T follicular helper cell (primary cell): ENCODE measurements around the gene ZYX.

Experiments used
- DNase-seq: peaks from one replicate; pipeline ENCODE4 v3.0.0-alpha.2; 2020; ENCODE audit warnings: low read depth

The ZYX gene

DNA sequence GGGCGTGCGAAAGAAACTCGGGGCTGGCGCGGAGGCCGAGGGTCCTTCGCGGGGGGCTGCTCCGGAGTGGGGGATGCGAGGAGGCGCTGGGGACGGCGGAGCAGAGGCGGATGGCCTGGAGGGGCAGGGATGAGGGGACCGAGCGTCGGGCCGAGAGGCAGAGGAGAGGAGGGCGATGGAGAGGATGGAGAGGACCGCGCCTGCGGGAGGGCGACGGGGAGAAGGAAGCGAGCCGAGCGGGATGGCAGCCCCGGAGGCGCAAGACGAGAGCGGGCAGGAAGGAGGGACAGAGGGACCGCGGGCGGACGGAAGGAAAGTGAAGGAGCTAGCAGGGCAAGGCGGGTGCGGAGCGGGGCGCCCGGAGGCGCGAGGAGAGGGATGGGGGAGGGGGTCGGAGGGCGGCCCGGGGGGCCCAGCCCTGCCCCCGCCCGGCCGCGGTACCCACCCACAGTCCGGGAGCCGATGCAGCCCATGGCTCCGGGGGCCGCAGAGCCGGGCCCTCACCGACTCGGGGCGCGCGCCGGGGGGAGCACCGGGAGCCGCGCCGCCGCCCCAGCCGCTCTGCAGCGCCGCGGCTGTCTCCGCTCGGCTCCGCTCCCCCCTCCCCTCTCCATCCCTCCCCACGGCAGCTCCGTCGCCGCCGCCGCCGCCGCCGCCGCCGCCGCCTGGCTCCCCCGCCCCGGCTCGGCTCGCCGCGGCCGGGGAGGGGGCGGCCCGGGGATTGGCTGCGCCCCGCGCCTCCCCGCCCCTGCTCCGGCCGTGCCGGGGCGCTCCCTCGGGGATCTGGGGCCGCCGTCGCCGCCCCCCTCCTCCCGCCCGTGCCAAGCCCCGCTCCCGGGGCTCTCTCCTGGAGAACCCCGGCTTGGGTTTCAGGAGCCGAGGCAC is 18.8 kb upstream of the ZYX start, which contains the start of gene FAM131B:
TSS of gene FAM131B (minus strand) at position 583 of the 885 bp plus-strand sequence. CDS start at position 473, 110 bp downstream.
- peak; percentile 30 for DNase-seq

DNA sequence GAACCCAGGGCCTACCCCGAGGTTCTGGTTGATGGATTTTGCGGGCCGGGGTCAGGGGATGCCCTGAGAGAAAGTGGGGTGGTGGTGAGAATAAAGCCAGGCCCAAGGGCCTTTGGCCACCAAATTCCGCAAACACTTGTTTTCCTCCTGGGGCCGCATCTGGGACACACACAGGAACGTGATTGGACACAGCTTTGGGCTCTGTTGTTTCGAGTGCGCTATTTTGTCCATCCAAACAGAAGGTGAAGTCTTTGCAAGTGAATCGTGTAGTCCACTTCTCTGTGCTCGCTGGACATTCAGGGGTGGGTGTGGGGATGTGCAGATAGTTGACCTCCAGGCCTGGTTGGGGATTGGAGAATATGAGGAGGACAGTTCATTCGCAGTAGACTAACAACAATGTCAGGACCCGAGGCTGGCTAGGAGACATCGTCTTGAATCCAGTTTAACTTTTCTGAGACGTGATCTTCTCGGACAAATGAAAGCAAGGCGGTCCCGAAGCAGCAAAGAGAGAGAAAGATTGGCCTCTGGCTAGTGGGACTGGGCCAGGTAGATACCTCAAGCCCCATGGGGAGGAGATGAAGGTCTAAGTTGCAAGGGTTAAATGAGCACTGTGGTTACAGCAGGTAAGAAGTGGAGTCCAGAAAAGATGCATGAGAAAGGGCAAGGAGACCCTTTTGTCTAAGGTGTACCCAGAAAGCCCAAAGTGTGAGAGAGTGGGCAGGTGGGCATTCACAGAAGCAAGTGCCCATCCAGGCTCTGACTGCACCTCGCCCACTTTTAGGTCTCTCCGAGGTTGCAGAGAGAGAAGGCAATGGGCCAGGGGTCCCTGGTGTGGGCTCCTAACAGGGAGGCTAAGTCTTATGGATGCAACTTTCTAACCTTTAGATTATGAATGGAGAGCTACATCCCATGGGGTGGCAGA is 17.9 kb upstream of the ZYX start:
- DNase-seq, result no peak

DNA sequence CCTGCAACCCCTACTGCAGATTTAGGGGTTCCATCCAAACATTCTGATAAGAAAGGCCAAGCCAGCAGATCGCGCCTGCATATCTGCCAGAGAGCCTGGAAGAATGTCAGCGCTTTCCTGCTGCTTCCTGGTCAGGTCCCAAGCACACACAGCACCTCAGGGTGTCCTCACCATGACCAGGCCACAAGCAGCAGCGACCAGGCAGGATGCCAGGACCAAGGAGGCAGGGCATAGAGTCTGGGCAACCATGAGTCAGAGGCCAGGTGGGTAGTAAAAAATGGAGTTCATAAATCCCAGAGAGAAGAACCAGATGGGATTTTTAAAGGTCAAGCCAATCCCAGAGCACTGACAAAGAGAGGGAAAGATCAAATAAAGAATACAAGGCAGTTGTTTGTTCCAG is 13.2 kb upstream of the ZYX start:
- no peak for DNase-seq

DNA sequence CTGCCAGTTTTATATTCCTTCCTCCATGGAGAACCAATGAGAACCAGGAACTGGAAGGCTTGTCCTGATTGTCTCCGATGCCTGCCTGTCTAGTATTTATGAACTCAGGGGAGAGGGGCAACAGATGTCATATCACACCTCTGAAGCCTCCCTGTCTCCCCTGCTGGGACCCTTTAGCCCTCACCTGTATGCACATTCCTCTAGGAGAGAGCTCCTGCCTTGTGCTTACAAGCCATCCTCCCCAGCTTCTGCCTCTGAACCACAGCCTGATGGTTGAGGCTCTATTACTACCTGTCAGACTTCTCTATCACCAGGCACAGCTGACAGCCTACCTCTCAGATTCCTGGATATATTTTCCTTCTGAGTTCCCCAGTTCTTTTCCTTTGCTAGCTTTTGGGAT is 12.8 kb upstream of the ZYX start:
- no peak for DNase-seq

DNA sequence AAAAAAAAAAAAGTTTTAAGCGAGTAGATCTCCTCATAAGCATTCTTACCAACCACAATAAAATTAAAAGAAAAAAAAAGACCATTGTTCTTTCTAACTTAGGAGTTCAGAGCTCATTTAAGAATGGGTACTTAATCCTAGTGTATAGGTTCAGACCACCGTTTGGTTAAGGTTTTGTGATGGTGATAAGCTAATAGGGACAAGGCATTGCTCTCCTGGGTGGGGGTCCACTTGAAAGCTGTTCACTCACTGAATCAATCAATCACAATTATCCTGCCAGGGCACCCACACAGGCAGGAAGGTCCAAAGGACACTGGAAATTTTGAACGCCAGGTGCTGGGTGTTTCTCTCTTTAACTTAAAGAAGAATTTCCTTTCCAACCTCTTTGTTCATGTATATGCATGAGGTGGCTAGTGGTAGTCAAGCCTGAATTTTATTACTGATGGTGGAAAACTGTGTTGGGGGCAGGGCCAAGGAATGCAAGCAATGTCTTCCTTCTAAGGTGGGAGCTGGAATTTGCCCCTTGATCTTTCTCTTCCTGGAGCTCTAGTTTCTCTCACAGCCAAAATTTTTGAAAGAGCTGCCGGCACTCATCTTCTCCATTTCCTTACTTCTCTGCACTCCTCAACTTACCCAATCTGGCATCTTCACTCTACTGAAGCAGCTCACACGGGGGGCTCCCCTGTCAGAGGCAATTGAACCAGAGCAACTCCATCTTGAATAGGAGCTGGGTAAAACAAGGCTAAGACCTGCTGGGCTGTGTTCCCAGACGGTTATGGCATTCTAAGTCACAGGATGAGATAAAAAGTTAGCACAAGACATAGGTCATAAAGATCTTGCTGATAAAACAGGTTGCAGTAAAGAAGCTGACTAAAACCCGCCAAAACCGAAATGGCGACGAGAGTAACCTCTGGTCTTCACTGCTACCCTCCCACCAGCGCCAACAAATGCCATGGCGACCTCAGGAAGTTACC is 11.2 kb upstream of the ZYX start:
- no peak for DNase-seq

DNA sequence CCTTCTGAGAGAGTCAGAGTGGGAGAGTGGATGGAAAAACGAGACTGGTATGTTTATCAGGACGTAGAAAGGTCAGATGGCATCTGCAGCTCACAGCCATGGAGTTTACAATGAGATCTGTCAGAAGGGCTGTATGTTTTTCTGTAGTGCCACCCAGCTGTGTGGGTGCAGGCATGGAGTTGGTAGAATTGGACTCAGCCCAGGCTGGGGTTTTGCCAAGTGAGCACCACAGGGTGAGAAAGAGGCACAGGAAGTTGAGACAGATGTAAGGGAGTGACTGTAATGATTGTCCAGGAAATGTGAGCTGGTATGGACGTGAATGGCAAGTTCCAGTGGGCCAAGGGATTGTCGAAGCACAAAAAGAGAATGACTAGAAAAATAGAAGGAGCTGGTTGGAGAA is 9.1 kb upstream of the ZYX start:
- peak; percentile 32 for DNase-seq

DNA sequence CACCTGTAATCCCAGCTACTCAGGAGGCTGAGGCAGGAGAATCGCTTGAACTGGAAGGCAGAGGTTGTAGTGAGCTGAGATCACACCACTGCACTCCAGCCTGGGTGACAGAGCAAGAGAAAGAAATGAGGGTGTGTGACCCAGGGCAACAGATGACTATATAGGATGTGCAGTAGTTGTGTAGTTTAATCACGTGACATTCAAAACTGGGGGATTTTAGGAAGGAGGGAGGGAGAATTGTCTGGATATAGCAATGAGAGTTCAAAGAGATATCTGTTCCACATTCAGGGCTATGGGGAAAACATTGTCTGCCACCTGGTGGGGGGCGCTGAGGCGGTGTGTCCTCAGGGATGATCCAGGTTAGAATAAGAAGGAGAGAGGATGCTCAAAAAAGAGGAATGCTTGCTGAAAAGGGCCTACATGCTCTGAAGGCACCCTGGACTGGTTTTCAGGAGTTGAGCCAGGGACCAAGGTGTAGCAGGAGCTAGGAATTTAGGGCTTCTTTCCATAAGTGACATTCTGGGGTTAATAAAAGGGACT is 7.8 kb upstream of the ZYX start:
- DNase-seq, result no peak

DNA sequence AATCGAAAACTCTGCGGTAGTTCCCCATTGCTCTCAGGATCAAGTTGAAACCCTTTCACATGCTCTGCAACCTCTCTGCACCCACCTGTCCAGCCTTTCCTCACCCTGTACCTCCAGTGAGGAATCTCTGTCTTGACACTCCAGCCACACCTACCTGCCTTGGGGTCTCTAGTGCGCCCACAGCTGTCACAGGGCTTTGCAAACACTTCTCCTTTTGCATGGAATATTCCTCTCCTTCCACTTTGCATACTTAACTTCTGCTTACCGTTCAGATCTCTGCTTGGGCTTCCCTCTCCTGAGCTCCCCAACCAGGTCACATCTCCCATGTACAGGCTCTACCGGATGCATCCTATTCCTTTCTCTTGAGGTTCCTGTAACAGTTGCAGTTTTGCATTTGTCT is 6.6 kb upstream of the ZYX start:
- no peak for DNase-seq

DNA sequence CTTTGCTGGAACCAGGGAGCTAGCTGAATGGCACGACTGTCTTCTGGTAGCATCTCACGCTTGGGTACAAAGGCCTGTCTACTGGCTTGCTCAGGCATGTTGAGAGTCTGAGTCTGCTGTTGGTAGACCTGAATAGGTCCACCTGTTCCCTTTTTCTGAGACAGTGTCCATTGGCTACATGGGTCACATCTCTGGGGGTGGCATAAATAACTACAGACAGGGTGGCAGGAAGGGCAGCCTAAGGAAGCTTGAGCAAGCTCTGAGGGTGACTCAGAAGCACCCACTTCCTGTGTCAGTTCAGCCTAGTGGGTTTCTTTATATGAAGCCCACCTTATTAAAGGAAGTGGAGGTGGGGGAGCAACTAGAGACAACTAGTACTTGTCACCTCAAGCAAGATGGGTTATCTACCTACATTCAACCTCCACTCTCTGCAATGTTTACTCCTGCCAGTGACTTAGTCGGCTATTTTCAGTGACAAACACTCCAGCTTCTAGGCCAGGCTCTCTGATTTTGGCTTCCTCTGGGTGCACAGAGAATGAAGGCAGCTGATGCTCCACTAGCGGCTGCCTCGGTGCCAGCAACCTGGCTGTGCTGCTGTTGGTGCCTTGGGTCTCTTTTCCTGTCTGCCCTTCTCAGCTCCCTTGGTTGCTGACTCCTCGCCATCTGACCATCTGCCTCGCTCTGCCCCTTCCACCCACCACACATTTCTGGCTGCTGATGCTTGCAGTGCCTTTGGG is 5.7 kb upstream of the ZYX start:
- DNase-seq, result no peak

DNA sequence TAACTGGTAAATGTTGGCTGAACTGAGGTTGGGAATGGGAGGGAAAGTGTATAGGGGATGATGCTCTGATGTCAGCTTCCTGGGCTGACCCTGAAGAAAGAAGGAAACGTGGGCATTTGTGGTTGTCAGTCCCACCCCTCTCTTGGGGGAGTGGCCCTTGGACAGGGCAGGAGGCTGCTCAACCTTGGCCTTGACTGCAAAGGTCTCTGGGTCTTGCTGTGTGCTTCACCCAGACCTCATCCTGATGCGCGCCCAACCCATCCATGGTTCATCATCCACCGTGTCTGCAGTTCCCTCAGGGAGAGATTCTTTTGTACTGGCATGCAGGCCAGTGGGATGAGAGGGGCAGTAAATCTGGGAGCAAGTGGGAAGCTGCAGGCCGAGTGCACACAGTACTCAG is 4.7 kb upstream of the ZYX start:
- no peak for DNase-seq

DNA sequence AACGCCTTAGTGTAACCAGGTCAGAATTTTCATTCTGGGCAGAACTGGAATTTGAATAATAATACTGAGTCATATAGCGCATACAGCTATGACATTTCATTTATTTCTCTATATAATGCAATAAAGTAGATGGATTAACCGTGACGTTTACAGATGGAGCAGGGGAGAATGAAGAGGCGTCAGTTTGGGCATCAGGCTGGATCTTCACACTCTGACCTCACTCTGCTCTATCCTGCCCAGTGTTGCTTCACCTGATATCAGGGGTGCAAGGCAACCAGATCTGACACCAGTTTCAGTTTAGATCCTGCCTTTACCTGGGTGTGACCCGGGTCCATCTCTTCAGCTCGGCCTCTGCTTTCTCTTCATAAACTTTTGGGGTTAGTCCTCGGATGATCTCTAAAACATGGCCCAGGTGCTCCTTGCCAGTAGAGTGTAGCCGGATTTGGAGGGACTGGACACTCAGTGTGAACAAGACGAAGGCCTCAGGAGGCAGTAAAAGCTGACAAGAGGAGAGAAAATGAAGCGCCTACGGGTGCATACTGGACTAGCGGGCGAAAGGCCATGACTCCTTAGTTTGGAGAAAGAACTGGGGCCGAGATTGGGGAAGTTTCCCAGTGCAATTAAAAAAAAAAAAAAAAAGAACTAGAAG is 1.4 kb upstream of the ZYX start:
- no peak for DNase-seq

DNA sequence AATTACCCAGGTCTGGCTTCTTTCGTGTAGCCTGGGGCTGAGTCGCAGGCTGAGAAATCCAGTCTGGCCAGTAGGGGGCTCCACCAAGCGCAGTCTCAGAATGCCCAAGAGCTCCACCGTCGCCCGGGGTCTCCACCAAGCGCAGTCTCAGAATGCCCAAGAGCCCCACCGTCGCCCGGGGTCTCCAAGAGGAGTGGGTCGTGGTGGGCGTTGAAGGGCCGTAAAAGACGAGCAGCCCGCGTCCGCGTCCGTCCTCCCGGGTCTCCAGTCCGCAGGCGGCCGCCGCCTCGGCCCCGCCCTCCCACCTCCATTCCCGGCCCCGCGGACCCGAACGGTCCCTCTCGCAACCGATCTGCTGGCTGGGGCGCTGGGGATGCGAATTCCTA is 892 bp upstream of the ZYX start:
- DNase-seq, result peak; percentile 81

DNA sequence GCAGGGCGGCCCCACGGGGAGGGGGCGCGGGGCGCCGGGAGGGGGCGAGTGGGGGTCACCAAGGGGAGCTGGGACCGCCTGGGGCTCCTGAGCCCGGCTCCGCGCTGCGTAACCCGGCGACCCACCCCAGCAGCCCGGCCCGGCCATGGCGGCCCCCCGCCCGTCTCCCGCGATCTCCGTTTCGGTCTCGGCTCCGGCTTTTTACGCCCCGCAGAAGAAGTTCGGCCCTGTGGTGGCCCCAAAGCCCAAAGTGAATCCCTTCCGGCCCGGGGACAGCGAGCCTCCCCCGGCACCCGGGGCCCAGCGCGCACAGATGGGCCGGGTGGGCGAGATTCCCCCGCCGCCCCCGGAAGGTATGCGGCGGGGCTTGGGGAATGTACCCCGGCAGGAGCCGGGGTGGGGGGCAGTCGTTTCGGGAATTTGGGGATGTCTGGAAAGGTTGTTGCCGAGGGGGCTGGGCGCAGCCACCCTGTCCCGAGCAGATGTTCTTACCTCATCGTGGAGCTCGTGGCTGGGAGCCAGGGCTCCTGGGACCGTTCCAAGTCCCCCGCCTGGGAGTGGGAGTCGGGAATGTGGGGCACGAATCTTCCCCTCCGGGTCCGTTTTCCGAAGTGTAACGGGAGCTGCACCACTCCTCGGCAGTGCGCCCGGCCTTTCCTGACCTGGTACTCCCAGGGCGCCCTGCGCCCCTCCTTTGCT is 431 bp downstream of the ZYX start:
- DNase-seq, result no peak

DNA sequence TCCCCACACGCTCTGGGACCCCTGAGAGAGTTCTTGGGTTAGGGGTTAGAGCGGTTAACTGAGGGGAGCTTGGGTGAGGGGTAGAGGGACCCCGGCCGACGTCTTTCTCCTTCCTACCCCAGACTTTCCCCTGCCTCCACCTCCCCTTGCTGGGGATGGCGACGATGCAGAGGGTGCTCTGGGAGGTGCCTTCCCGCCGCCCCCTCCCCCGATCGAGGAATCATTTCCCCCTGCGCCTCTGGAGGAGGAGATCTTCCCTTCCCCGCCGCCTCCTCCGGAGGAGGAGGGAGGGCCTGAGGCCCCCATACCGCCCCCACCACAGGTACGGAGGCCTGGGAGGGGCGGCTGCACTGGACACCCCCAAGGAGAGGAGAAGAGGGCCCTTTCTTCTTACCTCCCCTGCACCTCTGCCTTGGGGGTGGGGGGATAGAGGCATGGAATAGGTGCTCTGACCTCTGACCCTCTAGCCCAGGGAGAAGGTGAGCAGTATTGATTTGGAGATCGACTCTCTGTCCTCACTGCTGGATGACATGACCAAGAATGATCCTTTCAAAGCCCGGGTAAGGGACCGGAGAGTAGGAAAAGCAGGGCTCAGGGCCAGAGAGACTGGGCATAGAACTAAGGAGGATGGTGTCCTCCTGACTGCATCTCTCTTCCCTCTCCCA is 1.1 kb downstream of the ZYX start:
- no peak for DNase-seq

DNA sequence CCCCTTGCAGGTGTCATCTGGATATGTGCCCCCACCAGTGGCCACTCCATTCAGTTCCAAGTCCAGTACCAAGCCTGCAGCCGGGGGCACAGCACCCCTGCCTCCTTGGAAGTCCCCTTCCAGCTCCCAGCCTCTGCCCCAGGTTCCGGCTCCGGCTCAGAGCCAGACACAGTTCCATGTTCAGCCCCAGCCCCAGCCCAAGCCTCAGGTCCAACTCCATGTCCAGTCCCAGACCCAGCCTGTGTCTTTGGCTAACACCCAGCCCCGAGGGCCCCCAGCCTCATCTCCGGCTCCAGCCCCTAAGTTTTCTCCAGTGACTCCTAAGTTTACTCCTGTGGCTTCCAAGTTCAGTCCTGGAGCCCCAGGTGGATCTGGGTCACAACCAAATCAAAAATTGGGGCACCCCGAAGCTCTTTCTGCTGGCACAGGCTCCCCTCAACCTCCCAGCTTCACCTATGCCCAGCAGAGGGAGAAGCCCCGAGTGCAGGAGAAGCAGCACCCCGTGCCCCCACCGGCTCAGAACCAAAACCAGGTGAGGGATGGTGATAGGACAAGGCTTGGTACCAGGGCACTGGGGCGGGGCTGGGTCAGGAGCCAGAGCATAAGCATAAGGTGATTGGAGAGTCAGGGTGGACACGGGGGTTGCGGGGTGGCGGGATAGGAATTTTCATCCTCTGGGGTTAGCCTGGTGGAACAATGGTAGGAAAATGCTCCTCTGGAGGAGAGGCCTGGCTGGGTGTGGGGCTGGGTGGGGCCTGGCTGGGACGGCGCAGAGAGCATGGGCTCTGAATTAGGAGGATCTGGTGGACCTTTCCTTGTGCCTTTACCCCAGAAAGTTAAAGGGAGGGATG is 1.9 kb downstream of the ZYX start:
- no peak for DNase-seq

DNA sequence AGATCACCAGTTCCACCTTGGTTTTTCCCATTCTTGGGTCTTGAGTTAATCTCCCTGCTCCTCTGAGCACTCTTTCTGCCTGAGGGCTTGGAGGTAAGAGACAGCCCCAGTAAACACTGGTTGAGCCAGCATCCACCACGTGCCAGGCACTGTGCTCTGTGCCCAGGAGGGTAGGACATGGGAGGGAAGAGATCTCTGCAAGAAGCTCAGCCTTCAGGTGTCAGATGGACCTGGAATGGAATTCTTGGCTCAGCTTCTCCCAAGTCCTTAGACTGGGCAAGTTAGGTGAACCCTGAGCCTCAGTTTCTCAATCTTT is 2.5 kb downstream of the ZYX start:
- no peak for DNase-seq

DNA sequence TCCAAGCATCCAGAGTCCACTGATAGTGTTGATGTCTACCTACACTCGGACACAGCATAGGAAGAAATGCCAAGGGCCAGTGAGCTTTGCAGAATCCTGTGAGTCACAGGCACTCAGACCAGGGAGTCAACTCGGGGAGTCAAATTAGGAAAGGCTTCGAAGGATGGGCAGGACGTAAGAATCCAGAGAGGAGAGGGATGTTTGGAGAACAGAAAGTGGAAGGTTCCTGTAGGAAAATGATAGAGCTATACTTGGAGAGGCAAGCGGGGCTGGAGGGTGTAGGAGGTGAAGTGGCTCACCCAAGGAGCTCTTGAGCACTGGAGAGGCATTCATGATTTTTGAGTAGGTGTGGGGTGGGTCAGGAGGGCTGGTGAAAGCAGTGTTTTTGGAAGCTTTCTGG is 3.0 kb downstream of the ZYX start:
- no peak for DNase-seq
